HG03060 (cell line): ENCODE results near the gene ABR.
"Not testable (repeated sequence)": the region's sequence is repeated elsewhere in the genome, so short reads cannot be mapped to it uniquely, and the experiment has no call there.

Experiments used
- ATAC-seq: cut with Tn5 transposase; IDR thresholded peaks from one replicate; pipeline ENCODE4 v1.9.1; 2021; ENCODE audit warnings: low read depth, moderate number of reproducible peaks; ENCODE audit not compliant: unreplicated experiment

Gene ABR

DNA sequence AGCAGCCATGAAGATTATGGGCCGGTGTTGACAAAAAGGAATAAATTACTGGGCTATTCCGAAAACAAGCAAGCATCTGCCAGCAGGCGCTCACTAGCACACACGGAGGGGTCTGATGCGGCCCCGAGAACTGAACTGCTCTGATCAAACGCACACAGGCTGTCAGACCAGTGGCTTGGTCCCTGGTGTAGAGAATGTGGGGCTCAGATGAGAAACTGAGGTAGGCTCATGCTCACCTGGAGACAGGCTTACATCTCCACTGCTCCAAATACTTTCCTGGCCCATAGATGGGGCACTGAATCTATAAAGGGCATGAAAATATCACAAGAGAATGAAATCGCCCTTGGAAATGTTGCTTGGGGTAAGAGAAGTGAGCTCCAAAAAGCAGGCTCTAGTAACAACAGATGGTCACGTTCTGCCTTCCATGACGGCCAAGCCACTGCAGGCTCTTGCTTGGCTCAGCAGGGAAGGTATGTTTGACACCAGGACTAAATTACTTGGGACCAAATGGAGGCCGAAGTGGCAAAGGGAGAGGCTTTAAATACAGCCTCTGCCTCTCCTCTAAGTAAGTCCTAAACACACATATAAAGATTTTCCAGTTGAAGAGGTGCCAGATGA lies 5.4 kb downstream of the ABR start:
- ATAC-seq = no peak

DNA sequence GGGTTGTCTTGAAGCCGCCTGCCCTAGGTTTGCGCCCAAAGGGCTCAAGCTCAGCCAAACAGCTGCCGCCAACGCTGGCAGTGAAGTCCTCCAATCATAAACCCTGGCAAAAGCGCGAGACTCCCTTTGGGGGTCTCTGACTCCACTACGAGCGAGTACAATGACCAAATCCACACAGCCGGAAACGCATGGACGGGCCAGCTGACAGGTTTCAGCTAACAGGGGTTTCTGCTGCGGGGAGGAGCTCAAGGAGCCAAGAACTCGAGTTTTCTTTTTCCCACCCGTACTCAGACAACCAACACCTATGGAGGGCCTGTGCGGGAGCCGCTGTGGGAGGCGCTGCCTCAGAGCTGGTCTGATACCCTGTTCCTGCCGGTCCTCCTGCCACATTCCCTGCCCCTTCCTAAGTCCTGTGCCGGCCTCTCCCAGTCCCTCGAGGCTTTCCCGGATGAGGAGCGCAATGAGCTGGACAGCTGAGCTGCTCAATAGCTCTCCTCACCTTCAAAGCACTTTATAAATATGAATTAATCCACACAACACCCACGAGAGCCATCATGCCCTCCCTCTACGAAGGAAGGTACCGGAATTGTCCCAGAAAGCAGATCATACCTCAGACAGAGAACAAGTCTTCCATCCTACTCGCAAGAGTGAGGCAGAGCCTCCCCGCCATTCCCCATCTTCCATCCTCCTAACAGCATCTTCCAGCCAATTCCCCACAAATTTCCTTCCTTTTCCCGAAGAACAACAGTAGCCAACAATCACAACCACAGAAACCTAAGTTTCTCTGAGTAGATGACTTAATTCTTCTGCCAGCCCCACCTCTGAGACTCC lies 6.1 kb downstream of the ABR start:
- ATAC-seq = no peak

DNA sequence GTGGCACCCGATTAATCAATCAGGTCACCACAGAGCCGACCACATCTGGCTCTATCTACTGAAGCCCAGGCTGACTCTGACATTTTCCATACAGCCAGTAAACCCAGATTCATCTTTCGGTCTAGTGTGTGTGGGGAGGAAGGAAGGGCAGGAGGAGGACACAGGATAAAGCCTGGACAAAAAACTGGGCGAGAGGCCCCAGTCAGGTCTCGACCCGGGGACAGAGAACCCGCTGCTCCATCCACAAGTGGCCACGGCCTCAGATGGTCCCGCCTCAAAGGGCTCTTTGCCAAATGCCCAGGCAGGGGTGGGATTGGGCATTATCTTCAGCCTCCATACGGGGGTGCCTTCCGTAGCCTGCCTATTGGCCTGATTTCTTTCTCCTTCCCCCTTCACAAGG lies 7.8 kb downstream of the ABR start:
- ATAC-seq = no peak

DNA sequence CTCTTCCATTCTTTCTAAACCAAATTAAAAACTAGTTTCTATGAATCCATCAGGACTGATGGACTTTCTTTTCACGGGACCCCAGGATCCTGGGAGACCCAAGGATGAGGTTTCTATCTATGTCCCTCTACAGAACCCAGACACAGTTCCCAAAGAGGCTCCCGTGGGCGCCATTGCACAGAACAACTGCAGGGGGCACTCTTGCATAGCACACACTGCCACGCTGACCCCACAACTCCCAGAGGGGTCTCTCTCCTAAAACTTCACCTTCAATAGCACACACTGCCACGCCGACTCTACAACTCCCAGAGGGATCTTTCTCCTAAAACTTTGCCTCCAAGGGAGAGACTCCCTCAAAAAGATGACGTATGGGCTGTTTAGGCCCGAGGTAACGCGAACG lies 9.0 kb downstream of the ABR start:
- no peak for ATAC-seq

DNA sequence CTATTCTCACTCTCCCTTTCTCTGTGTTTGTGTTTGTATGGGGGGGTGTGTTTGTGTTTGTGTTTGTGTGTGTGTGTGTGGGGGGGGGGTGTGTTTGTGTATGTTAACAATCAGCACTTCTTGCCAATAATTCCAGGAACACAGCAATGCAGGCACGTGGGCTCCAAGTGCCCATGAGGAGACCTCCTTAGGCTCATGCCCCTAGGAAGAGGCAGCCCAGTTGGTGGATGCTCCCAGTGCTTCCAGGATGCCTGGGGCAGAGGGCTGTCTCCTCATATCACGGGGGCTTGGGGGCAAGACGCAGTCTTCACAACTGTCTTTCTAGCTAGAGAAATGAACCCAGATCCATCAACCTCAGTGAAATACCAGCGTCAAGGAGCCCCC lies 9.9 kb downstream of the ABR start:
- no peak for ATAC-seq

DNA sequence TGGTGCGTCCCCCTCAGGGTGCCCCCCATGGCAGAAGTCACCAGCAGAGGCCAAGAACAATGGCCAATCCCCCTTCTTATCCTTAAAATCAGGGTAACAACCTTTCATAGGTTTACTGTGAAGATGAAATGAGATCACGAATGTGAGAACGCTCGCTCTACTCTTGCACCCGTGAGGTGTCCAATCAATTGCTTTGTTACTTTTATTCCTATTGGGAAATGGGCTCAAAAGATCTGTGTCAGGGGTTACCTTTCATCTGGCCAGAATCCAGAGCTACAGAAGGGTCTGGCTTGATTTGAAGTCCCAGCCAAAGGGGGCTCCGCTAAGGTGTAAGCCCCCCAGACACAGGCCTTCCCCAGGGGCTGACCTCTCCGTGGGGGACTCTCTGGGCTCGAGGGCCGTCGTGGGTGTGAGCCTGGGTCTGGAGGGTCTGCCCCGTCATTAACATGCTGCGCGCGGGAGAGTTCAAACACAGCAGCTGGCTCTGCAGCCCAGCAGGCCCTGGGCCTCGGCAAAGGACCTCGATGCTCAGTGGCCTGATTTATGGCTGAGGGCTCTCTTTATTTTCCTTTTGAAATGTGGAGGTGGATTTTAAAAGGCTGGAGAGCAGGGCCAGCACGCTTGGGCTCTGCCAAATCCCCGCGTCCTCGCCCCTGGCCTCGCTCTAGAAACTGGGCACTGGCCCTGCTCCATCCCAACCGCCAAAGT lies 10.4 kb downstream of the ABR start:
- no peak for ATAC-seq

DNA sequence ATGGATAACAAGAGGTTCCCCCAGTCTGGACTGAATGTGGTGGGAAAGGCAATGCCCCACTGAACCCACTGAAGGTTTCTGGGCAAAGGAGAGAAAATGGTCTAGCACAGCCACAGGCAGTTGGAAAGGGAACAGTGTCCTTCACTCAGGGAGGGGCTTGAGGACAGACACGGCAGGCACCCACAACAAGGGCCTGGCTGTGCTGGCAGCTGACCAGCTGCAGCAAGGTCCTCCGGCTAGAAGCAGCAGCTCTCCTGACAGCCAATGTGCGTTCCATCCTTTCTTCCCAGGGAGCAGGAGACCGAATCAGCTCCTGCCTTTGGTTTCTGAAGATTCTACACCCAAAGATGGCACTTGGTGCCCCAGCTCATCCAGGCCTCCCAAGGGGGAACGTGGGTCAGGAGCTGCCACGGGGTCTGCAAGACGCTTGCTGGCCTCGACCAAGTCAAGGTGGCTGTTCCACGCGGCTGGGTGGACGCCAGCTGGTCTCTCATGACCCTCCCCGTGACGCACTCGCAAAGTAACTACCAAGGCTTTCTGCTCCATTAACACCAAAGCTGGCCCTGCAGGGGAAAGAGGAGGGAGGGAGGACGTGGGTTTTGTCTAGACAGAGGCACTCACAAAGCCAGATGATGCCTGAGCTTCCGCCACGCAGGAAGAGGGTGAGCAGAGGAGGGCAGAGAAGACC lies 11.1 kb downstream of the ABR start:
- ATAC-seq = no peak

DNA sequence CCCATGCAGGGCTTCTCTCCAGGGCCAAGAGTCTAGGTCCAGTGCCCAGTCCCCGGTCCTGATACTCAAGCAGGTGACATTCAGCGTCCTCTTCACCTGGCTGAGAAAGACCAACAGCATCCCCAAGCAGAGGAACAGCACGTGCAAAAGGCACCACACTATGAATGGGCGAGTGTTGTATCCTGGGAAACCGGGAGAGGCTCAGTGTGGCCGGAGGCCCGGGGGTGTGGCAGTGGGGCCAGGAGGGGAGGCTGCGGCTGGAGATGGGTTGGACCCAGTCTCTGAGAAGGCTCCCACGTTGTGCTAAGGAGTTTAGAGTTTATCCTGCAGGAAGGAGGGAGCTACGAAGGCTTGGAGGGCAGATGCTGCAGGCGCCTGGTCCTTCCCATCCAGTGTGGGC lies 13.5 kb downstream of the ABR start:
- no peak for ATAC-seq

DNA sequence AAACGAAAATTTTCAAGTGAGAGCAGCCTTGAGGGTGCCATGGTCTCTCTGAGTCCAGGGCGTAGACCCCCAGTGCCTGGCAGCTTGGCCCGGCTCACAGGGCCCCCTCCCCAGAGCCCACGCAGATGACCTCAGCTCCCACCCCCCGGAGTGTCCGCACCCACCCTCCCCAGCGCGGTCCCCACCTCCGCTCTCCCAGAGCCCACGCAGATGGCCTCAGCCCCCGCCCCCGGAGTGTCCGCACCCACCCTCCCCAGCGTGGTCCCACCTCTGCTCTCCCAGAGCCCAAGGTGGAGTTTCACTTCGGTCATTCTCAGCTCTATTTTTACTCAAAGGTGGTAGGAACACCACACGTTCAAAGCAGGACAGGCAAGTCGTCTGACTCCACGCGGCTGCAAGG lies 13.9 kb downstream of the ABR start:
- ATAC-seq = no peak

DNA sequence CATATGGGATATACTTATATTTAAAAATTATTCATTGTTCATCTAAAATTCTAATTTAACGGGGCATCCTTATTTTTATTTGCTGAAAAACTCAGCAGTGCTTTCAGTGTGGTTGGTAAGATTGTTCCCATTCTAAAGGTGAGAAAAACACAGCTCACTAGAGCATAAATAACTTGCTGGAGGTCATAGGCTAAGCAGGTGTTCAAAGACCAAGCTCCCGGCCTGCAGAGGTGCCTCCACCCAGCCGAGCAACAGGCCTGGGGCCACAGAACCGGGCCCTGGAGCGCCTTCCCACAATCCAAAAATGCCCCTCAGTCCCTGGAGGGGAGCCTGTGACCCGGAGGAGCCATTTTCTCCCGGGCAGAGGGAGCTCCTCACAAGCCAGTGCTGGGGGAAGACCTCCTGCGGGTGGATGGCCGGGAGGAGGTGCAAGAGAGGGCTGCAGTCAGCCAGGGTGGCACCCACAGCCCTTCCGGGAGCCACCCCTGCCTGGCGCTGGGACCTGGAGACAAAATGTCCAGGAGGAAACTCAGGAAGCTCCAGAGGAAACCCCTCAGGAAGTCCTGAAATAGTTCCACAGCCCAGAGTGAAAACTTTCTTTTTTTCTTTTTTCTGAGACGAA lies 14.7 kb downstream of the ABR start:
- ATAC-seq = no peak

DNA sequence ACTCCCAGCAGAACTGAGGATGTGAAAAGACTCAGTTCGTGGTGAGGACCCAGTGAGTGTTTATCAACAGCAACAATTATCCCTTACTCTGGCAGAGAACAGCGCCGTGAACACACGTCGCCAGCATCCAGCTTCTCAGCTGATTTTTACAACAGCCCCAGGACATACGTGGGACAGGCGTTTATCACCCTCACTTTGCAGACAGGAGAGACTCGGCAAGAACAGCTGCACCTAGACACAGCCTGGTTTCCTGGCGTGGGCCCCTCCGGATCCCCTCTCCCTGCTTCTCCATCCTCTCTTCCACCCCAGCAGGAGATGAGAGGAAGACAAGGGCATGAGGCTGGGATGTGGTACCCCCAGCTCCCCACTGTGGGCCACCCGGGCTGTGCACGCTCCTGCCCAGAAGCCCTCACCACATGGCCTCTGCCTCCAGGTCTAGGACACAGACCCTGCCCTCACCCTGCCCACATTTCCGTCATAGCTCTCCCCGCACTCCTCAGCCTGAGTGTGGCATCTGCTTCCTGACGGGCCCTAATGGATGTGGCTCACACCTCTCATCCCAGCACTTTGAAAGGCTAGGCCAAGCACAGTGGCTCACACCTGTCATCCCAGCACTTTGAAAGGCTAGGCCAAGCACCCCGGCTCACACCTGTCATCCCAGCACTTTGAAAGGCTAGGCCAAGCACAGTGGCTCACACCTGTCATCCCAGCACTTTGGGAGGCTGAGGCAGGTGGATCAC lies 17.5 kb downstream of the ABR start:
- no peak for ATAC-seq

DNA sequence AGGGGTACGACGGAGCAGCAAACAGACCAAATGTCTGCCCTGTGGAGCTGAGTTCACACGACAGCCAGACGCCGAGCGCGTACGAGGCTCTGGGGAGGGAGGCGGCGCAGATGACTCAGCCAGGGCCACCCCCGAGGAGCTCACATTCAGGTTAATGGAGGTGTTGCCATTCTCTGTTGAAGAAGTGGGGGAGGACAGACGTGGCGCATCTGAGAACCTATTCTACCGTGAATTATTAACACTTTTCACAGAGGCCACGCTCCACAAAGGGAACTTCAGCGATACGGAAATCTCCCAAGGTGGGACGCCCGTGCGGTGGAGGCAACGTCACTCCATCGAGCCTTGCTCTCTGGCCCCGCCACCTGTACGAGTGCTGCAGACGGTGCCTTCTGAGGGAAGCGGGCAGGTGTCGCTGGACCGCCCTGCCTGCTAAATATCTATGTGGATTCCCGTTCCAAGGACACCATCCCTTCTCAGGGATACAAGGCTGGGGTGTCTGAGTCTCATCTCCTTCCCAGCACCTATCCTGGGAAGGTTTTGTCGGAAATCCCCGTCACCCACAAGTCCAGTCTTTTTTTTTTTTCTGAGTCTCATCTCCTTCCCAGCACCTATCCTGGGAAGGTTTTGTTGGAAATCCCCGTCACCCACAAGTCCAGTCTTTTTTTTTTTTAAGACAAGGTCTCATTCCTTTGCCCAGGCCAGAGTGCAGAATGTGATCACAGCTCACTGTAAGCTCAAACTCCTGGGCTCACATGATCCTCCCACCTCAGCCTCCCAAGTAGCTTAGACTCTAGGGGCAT lies 19.0 kb downstream of the ABR start:
- ATAC-seq = no peak

DNA sequence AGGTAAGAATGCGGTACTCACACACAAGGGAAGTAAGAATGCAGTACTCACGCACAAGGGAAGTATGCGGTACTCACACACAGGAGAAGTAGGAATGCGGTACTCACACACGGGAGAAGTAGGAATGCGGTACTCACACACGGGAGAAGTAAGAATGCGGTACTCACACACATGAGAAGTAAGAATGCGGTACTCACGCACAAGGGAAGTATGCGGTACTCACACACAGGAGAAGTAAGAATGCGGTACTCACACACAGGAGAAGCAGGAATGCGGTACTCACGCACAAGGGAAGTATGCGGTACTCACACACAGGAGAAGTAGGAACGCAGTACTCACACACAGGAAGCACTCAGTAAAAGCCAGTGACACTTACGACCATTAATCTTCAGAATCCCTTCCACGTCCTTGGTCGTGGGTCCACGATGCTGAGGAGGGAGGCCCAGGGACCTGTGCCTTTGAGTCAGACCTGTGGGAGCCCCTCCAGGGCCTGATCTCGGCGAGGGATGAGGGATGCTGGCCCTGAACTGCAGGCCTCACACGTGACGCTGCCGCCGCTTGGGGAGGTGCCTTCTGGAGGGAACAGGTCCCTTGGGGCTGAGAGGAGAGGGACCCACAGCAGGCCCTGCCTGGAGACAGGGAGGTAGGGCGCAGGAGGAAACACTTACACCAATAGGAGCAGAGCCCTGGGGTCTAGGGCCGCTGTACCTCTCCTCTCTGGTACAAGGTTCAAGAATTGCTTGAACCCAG lies 20.2 kb downstream of the ABR start:
- no peak for ATAC-seq

DNA sequence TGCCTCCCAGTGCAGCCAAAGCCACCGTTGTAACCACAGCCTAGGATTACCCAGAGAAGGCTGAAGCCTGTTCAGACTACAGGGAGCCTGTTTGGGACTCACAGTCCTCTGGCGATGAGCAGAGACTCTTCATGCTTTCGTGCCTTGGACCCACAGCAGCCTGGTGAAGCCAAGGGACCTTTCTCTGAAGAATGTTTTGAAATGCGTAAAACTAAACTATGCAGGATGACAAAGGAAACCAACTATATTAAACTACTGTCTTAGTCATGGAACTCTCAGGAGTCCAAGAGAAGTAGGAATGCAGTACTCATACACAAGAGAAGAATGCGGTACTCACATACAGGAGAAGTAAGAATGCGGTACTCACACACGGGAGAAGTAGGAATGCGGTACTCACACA lies 20.9 kb downstream of the ABR start:
- ATAC-seq = no peak

DNA sequence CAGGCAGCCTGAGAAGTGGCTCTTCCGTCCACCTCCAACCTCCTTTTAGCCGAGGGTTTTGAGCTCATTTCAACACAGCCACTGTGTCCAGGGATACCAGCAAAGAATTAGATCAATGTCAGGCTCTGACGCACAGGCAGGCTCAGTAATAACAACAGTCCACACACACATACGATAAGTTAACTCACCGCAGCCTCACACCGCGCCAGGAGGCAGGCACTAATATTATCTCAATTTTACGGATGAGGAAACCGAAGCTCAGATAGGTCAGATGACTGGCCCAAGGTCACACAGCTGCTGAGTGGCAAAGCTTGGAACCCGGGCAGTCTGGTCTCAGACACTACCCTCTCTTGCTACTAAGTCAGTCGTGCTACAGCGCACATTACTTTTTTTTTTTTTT lies 22.9 kb downstream of the ABR start:
- no peak for ATAC-seq

DNA sequence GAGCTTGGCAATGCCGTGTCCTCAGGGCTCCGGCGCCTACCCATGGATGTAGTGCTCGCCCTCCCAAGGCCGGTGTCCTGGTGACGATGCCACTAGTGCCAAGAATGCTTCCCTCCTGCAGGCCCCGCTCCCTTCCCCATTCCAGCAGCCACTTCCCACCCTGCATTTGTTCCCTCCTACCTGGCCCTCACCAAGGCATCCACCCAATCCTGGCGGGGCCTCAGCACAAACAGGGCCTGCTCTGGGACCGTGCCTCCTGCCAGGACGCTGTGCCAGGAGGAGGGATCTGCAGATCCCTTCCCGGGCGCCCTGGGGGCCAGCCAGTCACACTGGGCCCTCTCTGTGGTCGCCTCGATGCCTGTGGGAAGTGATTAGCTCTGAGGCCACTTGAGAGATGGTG lies 25.1 kb downstream of the ABR start:
- no peak for ATAC-seq

DNA sequence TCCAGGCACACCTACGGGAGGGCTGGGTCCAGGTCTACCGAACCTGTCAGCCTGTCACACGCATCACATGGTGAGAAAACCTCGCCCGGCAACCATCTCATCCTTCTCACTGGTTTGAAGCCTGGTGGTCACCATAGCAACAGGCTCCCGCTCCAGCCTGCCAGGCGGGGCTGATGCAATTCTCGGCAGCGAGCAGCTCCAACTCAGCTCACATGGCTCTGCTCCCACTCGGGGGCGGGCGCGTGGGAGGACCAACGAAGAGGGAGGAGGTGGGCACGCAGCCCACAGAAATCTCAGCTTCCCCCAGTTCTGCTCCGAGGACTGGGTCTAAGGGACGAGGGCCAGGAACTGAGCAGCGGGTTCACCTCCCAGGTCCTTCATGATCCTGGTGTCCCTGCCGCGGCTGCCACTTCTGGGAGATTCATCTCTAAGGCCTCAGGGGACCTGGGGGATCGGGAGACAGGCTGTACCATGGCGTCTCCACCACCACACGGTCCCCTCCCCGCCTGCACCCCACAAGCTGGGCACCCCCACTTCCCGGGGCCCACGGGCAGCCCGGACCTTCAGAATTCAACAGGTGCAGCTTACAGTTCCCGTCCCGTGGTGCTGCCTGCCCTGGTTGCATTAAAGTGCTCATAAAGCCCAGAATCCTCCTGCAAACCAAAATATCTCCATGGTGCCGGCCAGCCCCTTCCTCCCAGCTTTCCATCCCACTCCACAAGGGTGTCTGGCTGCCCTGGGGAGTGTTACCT lies 25.8 kb downstream of the ABR start:
- no peak for ATAC-seq

DNA sequence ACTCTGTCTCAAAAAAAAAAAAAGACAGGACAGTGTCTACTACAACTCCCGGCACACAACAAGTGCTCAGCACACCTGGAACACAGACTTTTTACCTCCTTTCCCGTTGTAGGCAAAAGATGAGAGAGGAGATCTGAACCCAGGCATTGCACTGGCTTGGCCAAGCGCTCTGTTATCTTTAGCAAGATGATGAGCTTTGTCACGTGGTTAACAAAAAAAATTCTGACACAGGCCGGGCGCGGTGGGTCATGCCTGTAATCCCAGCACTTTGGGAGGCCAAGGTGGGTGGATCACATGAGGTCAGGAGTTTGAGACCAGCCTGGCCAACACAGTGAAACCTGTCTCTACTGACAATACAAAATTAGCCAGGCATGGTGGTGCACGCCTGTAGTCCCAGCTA lies 27.2 kb downstream of the ABR start:
- not testable (repeated sequence) for ATAC-seq
